HG02852 (cell line): Measurements from ENCODE around the gene SMR3A.
A peak's percentile ranks its signal among the peaks of the same experiment; 100 is the strongest.

Experiments used
- ATAC-seq: cut with Tn5 transposase; IDR thresholded peaks from one replicate; pipeline ENCODE4 v1.9.1; 2021; ENCODE audit warnings: mild to moderate bottlenecking, moderate library complexity; ENCODE audit not compliant: unreplicated experiment

Gene SMR3A

DNA sequence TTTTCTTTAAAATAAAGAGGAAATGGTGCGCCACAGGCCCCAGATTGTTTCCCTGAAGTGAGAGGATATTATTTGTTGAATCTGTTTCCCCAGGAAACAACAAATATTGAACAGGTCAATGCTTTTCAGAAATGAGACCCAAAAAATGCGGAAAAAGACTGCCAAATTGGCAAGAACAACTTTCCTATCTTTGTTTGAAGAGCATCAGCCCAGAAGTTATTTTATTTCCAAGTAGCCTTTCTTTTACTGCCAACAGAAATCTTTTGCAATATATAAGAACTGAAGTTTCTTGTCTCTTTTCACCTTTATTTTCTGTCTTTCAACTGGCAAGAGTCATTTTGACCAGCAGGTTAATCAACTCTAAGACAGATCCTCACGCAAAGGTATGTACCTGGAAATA is at the start of gene SMR3A:
SMR3A (plus strand) TSS at position 301 of the 400 bp plus-strand sequence. CDS start 1,356 bp downstream, outside the sequence.
- ATAC-seq = no peak

- no peak for ATAC-seq
Measured at GRCh38 chr4:70313736-70314135, 46.8 kb upstream of the SMR3A start.

DNA sequence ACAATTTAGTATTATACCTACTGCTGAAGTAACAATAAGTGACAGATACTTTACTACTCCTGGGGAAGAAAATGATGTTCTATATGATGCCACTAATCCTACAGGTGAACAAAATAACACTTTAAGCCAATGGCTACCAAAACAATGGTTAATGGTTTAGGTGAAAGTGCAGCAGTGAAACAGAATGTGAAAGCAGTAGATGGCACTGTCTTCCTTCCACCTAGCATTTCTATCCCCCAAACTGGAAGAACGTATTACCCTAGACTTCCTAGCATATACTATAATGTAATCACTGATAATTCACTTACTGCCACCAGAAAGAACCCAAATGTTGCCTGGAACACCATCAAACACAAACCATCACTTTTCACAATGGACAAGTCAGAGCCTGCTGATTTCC is 44.6 kb upstream of the SMR3A start:
- ATAC-seq = peak; percentile 50

- ATAC-seq = no peak
Measured at GRCh38 chr4:70326052-70326451, 34.5 kb upstream of the SMR3A start.

- ATAC-seq = no peak
Measured at GRCh38 chr4:70334681-70335080, 25.9 kb upstream of the SMR3A start, which contains the start of gene CABS1. Gene CABS1, plus strand, starts transcription at chr4:70334981. Its CDS starts 59 bp downstream, at chr4:70335040.

GRCh38 chr4:70336043-70336442 is 24.5 kb upstream of the SMR3A start:
- ATAC-seq = no peak

- no peak for ATAC-seq
Measured at GRCh38 chr4:70337886-70338420, 22.6 kb upstream of the SMR3A start.

GRCh38 chr4:70356185-70356584 is 4.4 kb upstream of the SMR3A start:
- no peak for ATAC-seq

- no peak for ATAC-seq
Measured at GRCh38 chr4:70359115-70359661, 1.4 kb upstream of the SMR3A start.

DNA sequence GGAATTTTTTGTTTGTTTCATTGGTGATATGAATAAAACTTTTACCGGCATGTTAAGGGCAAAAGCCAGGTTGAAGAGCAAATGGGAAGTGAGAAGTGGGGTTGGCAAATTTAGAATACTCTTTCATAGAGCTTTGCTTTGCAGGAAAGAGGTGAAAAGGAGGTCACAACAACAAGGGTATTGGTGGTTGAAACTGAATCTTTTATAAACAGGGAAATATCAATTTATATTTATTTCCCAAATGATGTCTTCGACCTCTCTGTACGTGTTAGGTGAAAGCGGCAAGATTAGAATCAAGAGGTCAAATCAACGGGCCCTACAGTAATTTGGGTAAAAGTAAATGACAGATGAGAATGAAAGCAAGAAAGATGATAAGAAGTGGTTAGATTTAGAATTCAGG is 3.4 kb downstream of the SMR3A start:
- no peak for ATAC-seq

- ATAC-seq = no peak
Measured at GRCh38 chr4:70365479-70365878, 4.9 kb downstream of the SMR3A start.

GRCh38 chr4:70367813-70368212 is 7.3 kb downstream of the SMR3A start:
- ATAC-seq = no peak

DNA sequence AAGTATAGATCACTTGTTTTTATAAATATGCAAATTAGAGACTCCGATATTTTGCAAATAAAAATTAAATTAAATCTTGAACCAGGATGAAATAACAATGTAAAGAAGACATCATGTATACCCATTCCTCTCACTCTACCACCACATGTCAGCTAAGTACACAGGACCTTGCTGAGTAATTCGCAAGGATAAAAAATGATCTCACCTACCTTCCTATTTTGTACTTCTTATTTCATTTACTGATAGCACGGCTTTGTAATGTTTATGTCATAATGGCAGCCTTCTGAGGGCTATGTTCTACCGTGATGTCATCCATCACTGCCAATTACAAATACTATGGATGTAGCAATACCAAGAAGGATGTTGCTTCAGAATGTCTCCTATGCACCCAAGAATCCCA is 11.4 kb downstream of the SMR3A start:
- no peak for ATAC-seq

DNA sequence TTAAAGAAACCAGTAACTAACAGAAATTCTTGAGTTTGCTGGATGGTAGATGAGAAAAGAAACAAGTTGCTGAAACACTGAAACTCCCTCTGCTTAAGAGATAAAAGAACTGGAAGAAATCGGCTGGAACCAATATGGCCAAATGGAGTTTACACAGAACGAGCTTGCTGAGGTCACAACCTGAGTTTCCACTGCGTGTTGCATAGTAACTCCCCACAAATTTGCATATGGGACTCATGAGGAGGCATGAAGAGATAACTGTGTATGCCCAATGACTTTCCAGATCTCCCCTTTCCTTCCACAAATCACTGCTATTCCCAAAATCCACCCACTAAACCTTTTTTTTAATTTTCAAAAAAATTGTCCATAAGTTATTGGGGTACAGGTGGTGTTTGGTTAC is 12.2 kb downstream of the SMR3A start:
- no peak for ATAC-seq

GRCh38 chr4:70380578-70380977 is 20.0 kb downstream of the SMR3A start:
- no peak for ATAC-seq

GRCh38 chr4:70382691-70383181 is 22.2 kb downstream of the SMR3A start, which contains the start of gene SMR3B:
Gene SMR3B, plus strand, starts transcription at chr4:70383131. Its CDS starts 1,380 bp downstream, at chr4:70384511.
- ATAC-seq = no peak

GRCh38 chr4:70392057-70392776 is 31.7 kb downstream of the SMR3A start:
- ATAC-seq = peak; percentile 63

DNA sequence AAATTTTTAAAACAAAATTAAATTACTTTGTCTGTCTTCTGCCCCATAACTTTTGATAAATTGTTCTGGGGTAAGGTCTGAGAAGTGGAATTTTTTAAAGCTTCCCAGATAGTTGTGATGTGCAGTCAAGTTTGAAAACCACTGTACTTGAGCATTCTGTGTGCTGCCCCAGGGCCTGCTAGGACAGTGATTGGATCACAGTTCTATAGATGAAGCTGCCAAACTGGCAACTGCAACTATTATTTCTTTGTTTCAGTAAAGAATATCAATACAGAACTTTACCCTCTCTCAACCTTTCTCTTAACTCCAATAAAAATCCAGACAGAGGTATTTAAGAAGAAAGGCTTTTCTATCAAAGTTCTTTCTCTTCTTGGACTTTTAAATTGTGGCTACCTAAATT is 37.0 kb downstream of the SMR3A start, which contains the start of gene OPRPN:
OPRPN (plus strand) TSS at position 361 of the 400 bp plus-strand sequence. CDS start 1,346 bp downstream, outside the sequence.
- no peak for ATAC-seq

- ATAC-seq = no peak
Measured at GRCh38 chr4:70399319-70399718, 38.8 kb downstream of the SMR3A start.

DNA sequence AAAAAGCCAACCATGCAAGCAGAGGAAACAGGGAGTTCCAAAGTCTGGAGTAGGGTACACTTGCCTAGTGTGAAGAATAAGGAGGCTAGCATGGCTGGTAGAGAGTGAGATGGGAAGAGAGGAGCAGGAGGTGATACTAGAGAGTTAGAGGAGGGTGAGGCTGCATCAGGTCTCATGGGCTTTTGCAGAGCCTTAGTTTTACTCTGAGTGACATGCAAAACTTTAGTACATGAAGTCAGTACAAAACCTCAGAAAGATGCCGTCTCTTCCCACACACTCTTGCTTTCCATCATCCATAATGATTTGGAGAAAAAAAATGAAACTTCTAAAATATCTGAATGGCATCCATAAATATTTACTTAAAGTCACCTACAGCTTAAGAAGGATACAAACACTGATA is 42.2 kb downstream of the SMR3A start:
- peak; percentile 57 for ATAC-seq

DNA sequence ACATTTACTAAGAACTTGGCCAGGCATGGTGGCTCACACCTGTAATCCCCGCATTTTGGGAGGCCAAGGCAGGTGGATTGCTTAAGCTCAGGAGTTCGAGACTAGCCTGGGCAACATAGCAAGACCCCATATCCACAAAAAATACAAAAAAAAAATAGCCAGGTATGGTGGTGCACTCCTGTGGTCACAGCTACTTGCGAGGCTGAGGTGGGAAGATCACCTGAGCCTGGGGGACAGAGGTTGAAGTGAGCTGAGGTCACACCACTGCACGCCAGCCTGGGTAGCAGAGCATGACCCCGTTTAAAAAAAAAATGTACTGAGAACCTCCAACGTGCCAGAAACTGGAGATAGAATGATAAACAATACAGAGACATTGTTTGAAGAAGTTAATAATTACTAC is 45.2 kb downstream of the SMR3A start:
- ATAC-seq = no peak
